IMR-90 (cell line): ENCODE data around the gene CRIM1. TPM values are rescaled to one million over a fixed set of nuclear protein-coding genes. Genes with fewer than 3 reads are reported as not detected.

ENCODE experiments used
- ATAC-seq: fragments of 200-7000 bp; cut with Tn5 transposase; 2 replicates; pipeline ENCODE4 v1.9.1; 2020; ENCODE audit warnings: low read depth, mild to moderate bottlenecking, moderate library complexity
- BruUV-seq: library from RNA; stranded (reverse); fragments of 400-500 nt; replicated peaks from 2 replicates; lab custom pipeline; 2021; lab: Mats Ljungman, UMichigan
- CTCF ChIA-PET: fragments of 300-600 bp; formaldehyde crosslinking; extraction: SDS; loops from one replicate; lab custom pipeline; 2021; ENCODE audit warnings: antibody characterized with exemption; lab: Yijun Ruan, JAX
- POLR2A ChIA-PET: fragments of 300-600 bp; sonication (Branson Sonifier 250); formaldehyde crosslinking; loops from one replicate; lab custom pipeline; 2022; ENCODE audit warnings: antibody characterized with exemption; ENCODE audit not compliant: unreplicated experiment; lab: Charles Lee
- DNase-seq: peaks from one replicate; pipeline ENCODE4 v3.0.0; 2013
- H2AFZ ChIP-seq: replicated peaks from 2 replicates; pipeline ENCODE3; 2013; ENCODE audit warnings: low read length, mild to moderate bottlenecking; ENCODE audit not compliant: poor library complexity
- H2AK5ac ChIP-seq: 2 replicates; pipeline ENCODE4 v1.6.1; 2013; ENCODE audit warnings: low read depth, low read length, inconsistent platforms
- H2AK9ac ChIP-seq: replicated peaks from 2 replicates; pipeline ENCODE3; 2013; ENCODE audit warnings: mild to moderate bottlenecking, low read depth, low read length, moderate library complexity; ENCODE audit not compliant: poor library complexity
- H2BK120ac ChIP-seq: 2 replicates; pipeline ENCODE4 v1.6.1; 2013; ENCODE audit warnings: low read depth, low read length, inconsistent platforms
- H2BK15ac ChIP-seq: 3 replicates; pipeline ENCODE4 v1.6.1; 2013; ENCODE audit warnings: low read depth, low read length, inconsistent platforms
- H2BK20ac ChIP-seq: 2 replicates; pipeline ENCODE4 v1.6.1; 2013; ENCODE audit warnings: low read depth, mild to moderate bottlenecking, inconsistent platforms, low read length, moderate library complexity
- H2BK5ac ChIP-seq: 2 replicates; pipeline ENCODE4 v1.6.1; 2013; ENCODE audit warnings: mild to moderate bottlenecking, low read depth, low read length, inconsistent platforms; ENCODE audit not compliant: poor library complexity, severe bottlenecking
- H3K14ac ChIP-seq: replicated peaks from 2 replicates; pipeline ENCODE4 v1.6.1; 2013; ENCODE audit warnings: low read depth, low read length, inconsistent platforms
- H3K18ac ChIP-seq: 2 replicates; pipeline ENCODE4 v1.6.1; 2013; ENCODE audit warnings: low read depth, low read length, control low read depth
- H3K23ac ChIP-seq: 2 replicates; pipeline ENCODE4 v1.6.1; 2013; ENCODE audit warnings: low read depth, low read length, inconsistent platforms
- H3K27ac ChIP-seq: 2 replicates; pipeline ENCODE4 v1.5.1; 2013; ENCODE audit warnings: mild to moderate bottlenecking, control low read depth, low read length; ENCODE audit not compliant: insufficient read depth
- H3K27me3 ChIP-seq: 2 replicates; pipeline ENCODE4 v1.6.1; 2013; ENCODE audit warnings: low read length; ENCODE audit not compliant: control insufficient read depth, insufficient read depth
- H3K36me3 ChIP-seq: 2 replicates; pipeline ENCODE4 v1.6.1; 2013; ENCODE audit warnings: low read length, mixed read lengths; ENCODE audit not compliant: control insufficient read depth, insufficient read depth
- H3K4ac ChIP-seq: 2 replicates; pipeline ENCODE4 v1.6.1; 2013; ENCODE audit warnings: low read depth, low read length, inconsistent platforms
- H3K4me1 ChIP-seq: 2 replicates; pipeline ENCODE4 v1.6.1; 2013; ENCODE audit warnings: low read length, mixed read lengths; ENCODE audit not compliant: control insufficient read depth, insufficient read depth
- H3K4me2 ChIP-seq: 2 replicates; pipeline ENCODE4 v1.6.1; 2013; ENCODE audit warnings: low read depth, mild to moderate bottlenecking, control low read depth, low read length, moderate library complexity
- H3K4me3 ChIP-seq: 2 replicates; pipeline ENCODE4 v1.5.1; 2013; ENCODE audit warnings: low read depth, mild to moderate bottlenecking, control low read depth, low read length, moderate library complexity; ENCODE audit not compliant: insufficient read depth
- H3K56ac ChIP-seq: 2 replicates; pipeline ENCODE4 v1.6.1; 2013; ENCODE audit warnings: low read length, inconsistent platforms; ENCODE audit not compliant: insufficient read depth; ENCODE audit errors: extremely low read depth
- H3K79me1 ChIP-seq, 2 experiments: 2 replicates each; pipeline ENCODE4 v1.6.1; 2013; ENCODE audit warnings: low read length in 2 of 2, inconsistent platforms in 1 of 2, low read depth in 1 of 2
- H3K9ac ChIP-seq: 2 replicates; pipeline ENCODE4 v1.6.1; 2013; ENCODE audit warnings: low read depth, low read length, control low read depth
- H3K9me1 ChIP-seq: 2 replicates; pipeline ENCODE4 v1.6.1; 2013; ENCODE audit warnings: low read length, inconsistent platforms; ENCODE audit not compliant: insufficient read depth
- H3K9me3 ChIP-seq: 2 replicates; pipeline ENCODE4 v1.6.1; 2013; ENCODE audit warnings: low read length; ENCODE audit not compliant: control insufficient read depth, insufficient read depth
- H4K20me1 ChIP-seq: 2 replicates; pipeline ENCODE4 v1.6.1; 2013; ENCODE audit warnings: low read length, inconsistent platforms; ENCODE audit not compliant: insufficient read depth
- H4K5ac ChIP-seq: 2 replicates; pipeline ENCODE4 v1.6.1; 2013; ENCODE audit warnings: mild to moderate bottlenecking, low read depth, low read length, control low read depth
- H4K8ac ChIP-seq, 2 experiments: 2 replicates each; pipeline ENCODE4 v1.6.1; 2013; ENCODE audit warnings: low read depth in 2 of 2, low read length in 2 of 2, control low read depth in 1 of 2, inconsistent platforms in 1 of 2
- H4K91ac ChIP-seq: 2 replicates; pipeline ENCODE4 v1.6.1; 2013; ENCODE audit warnings: low read depth, low read length, inconsistent platforms; ENCODE audit not compliant: insufficient read depth
- BHLHE40 ChIP-seq: fragments of 150-350 bp; IDR thresholded peaks from 2 replicates; pipeline ENCODE4 v1.6.1; 2016; ENCODE audit warnings: mild to moderate bottlenecking, low read depth, low read length
- CEBPB ChIP-seq: IDR thresholded peaks from 2 replicates; pipeline ENCODE4 v1.6.1; 2012; ENCODE audit warnings: low read depth, low read length, improper control_type of control experiment
- ELK1 ChIP-seq: fragments of 150-350 bp; IDR thresholded peaks from 2 replicates; pipeline ENCODE4 v1.6.1; 2016; ENCODE audit warnings: low read depth, mild to moderate bottlenecking, low read length, moderate library complexity, borderline replicate concordance
- FOS ChIP-seq: fragments of 150-350 bp; IDR thresholded peaks from 2 replicates; pipeline ENCODE4 v1.6.1; 2016; ENCODE audit warnings: low read depth, low read length
- MXI1 ChIP-seq: IDR thresholded peaks from 2 replicates; pipeline ENCODE4 v1.6.1; 2012; ENCODE audit warnings: low read depth, mild to moderate bottlenecking, low read length, moderate library complexity, borderline replicate concordance
- NFE2L2 ChIP-seq: fragments of 150-350 bp; IDR thresholded peaks from 2 replicates; pipeline ENCODE4 v1.6.1; 2016; ENCODE audit warnings: low read depth, mild to moderate bottlenecking, low read length
- RAD21 ChIP-seq: IDR thresholded peaks from 2 replicates; pipeline ENCODE4 v1.6.1; 2012; ENCODE audit warnings: low read length, improper control_type of control experiment
- RCOR1 ChIP-seq: IDR thresholded peaks from 2 replicates; pipeline ENCODE4 v1.6.1; 2012; ENCODE audit warnings: mild to moderate bottlenecking, low read length, improper control_type of control experiment; ENCODE audit not compliant: insufficient replicate concordance
- RFX5 ChIP-seq: IDR thresholded peaks from 2 replicates; pipeline ENCODE4 v1.8.0; 2012; ENCODE audit warnings: low read depth, mild to moderate bottlenecking, low read length, moderate library complexity
- SMC3 ChIP-seq: fragments of 150-350 bp; IDR thresholded peaks from 2 replicates; pipeline ENCODE4 v1.6.1; 2016; ENCODE audit warnings: low read depth, mild to moderate bottlenecking, antibody characterized with exemption, low read length, moderate library complexity
- USF2 ChIP-seq: fragments of 150-350 bp; IDR thresholded peaks from 2 replicates; pipeline ENCODE4 v1.6.1; 2017; ENCODE audit warnings: mild to moderate bottlenecking, antibody characterized with exemption, low read length, low read depth
- WGBS, 2 experiments: methylation state at CpG; one replicate each; pipeline versions ENCODE4 v1.1.5 to v1.1.7; 2013; ENCODE audit warnings: missing lambda C conversion rate in 2 of 2; ENCODE audit not compliant: insufficient read length in 1 of 2; ENCODE audit errors: extremely low coverage in 2 of 2; 5-methylcytosine and 5-hydroxymethylcytosine counted together
- dilution Hi-C: fragments of 300-500 bp; cut with HindIII; formaldehyde crosslinking; loops from one replicate; pipeline ENCODE4 v1.14.3; 2018; ENCODE audit warnings: low sequenced_read_pairs; ENCODE audit not compliant: unreplicated experiment
- in situ Hi-C: fragments of 300-500 bp; cut with MboI; formaldehyde crosslinking; loops from 3 replicates; pipeline ENCODE4 v1.14.3; 2019; ENCODE audit warnings: low sequenced_read_pairs, inconsistent platforms, mixed read lengths
- intact Hi-C: fragments of 100-400 bp; cut with micrococcal nuclease; formaldehyde crosslinking; loops from 2 replicates; pipeline ENCODE4 v1.10.0; 2022
- polyA plus RNA-seq, 3 experiments: library from polyadenylated mRNA; depleted of rRNA; stranded (reverse); fragments of >200 nt; gene quantifications; 2 replicates each; pipeline ENCODE4 v1.2.3, GENCODE V29; 2012; ENCODE audit warnings: low replicate concordance in 1 of 3
- total RNA-seq: library from RNA; depleted of rRNA; stranded (reverse); fragments of >200 nt; gene quantifications from 2 replicates; pipeline ENCODE4 v1.2.3, GENCODE V29; 2012

The CRIM1 gene
- total and polyA plus RNA-seq, 2 of the 4 experiments (the other 2 are of a cell fraction) = 285 to 490 TPM

GRCh38 chr2:36338124-36338826, 17.3 kb upstream of the CRIM1 start:
- H2AFZ ChIP-seq = peak overlapping the region; percentile 46
- no peaks in the 10 kb centered on the region for H3K27me3 ChIP-seq
- H3K23ac ChIP-seq = peak overlapping the region; percentile 86
- H2BK15ac ChIP-seq = peak overlapping the region; percentile 95
- TF ChIP-seq BHLHE40 = no peak
- no peak for TF ChIP-seq FOS
- TF ChIP-seq RAD21 = no peak
- TF ChIP-seq ELK1 = no peak
- no peak for TF ChIP-seq SMC3
- no peak for TF ChIP-seq RFX5
- no peak for TF ChIP-seq RCOR1
- TF ChIP-seq USF2 = no peak
- no peak for TF ChIP-seq MXI1
- no peak for TF ChIP-seq NFE2L2
- no peak for TF ChIP-seq CEBPB
- H2BK20ac ChIP-seq = peak overlapping the region; percentile 100
- no peak overlapping the region for H3K4me3 ChIP-seq
- H3K36me3 ChIP-seq = no peaks in the 10 kb centered on the region
- dilution Hi-C loops = no loop called here
- H3K18ac ChIP-seq = peak overlapping the region; percentile 99
- peak overlapping the region; percentile 85 for H3K14ac ChIP-seq
- ChIA-PET CTCF (interaction anchor here (0.7 to 1.0 kb wide), 2 partner anchors 11 to 148 kb away, joined by 3 to 4 read pairs; no protein-coding TSS in a partner anchor), POLR2A (no interaction called here)
- H3K56ac ChIP-seq = peak overlapping the region; percentile 60; the same call in 1 of the 2 replicates
- in situ Hi-C loops = no loop called here
- peak overlapping the region; percentile 73; the same call in 1 of the 2 replicates for H3K4me2 ChIP-seq
- H4K91ac ChIP-seq = peak overlapping the region; percentile 97
- H2AK5ac ChIP-seq = peak overlapping the region; percentile 98
- no peaks in the 10 kb centered on the region for H4K20me1 ChIP-seq
- peaks cover 0 to 12% of the 10 kb centered on the region in 2 experiments; a peak in 2 of 4 replicates for H3K79me1 ChIP-seq
- H4K8ac ChIP-seq = peak overlapping the region; percentile 89 to 94; a peak in 3 of 4 replicates
- H3K9ac ChIP-seq = peak overlapping the region; percentile 53; the same call in 1 of the 2 replicates
- intact Hi-C loops = no loop called here
- no peaks in the 10 kb centered on the region for H3K9me3 ChIP-seq
- DNase-seq = no peak
- peak overlapping the region; percentile 66 for H2AK9ac ChIP-seq
- peak overlapping the region; percentile 100 for H4K5ac ChIP-seq
- peaks cover 10% of the 10 kb centered on the region for H3K4me1 ChIP-seq
- peak overlapping the region; percentile 98 for H2BK5ac ChIP-seq
- H3K27ac ChIP-seq = peak overlapping the region; percentile 80
- peak; percentile 16 for ATAC-seq
- peak overlapping the region; percentile 98 for H2BK120ac ChIP-seq
- no CpG with 5 or more reads among the region's 3 CpGs for WGBS, 2 experiments
- peak overlapping the region; percentile 98 for H3K4ac ChIP-seq
- peaks cover 14% of the 10 kb centered on the region for H3K9me1 ChIP-seq
- no TSS peak for BruUV-seq
